ENCODE data around the gene A4GALT.
"Not testable (repeated sequence)": the region's sequence is repeated elsewhere in the genome, so short reads cannot be mapped to it uniquely, and the experiment has no call there.

Gene A4GALT

GRCh38 chr22:42720263-42721044, at the start of gene A4GALT:
TSS of gene A4GALT (minus strand) at chr22:42720870. CDS start at chr22:42693951, 26,919 bp downstream.
- DNase-seq: no peak

GRCh38 chr22:42770448-42770726, 49.7 kb upstream of the A4GALT start:
- no peak for DNase-seq

GRCh38 chr22:42769574-42770447, 49.1 kb upstream of the A4GALT start:
- DNase-seq: no peak

GRCh38 chr22:42769238-42769573, 48.5 kb upstream of the A4GALT start:
- DNase-seq: no peak

GRCh38 chr22:42768385-42769035, 47.8 kb upstream of the A4GALT start:
- peak; percentile 57 for DNase-seq

GRCh38 chr22:42766860-42767259, 46.2 kb upstream of the A4GALT start:
- DNase-seq: no peak

GRCh38 chr22:42764895-42765363, 44.3 kb upstream of the A4GALT start:
- DNase-seq: no peak

GRCh38 chr22:42763965-42764480, 43.4 kb upstream of the A4GALT start:
- DNase-seq: no peak

GRCh38 chr22:42760806-42761565, 40.3 kb upstream of the A4GALT start:
- no peak for DNase-seq

- no peak for DNase-seq
These were observed 38.4 kb upstream of the A4GALT start for GRCh38 chr22:42758931-42759629.

- DNase-seq: not testable (repeated sequence)
These were observed 34.9 kb upstream of the A4GALT start for GRCh38 chr22:42755553-42755952.

GRCh38 chr22:42755121-42755520, 34.5 kb upstream of the A4GALT start:
- not testable (repeated sequence) for DNase-seq

GRCh38 chr22:42754658-42755057, 34.0 kb upstream of the A4GALT start:
- DNase-seq: no peak

- no peak for DNase-seq
These were observed 32.2 kb upstream of the A4GALT start for GRCh38 chr22:42752912-42753311.

GRCh38 chr22:42752230-42752746, 31.6 kb upstream of the A4GALT start:
- DNase-seq: no peak

GRCh38 chr22:42750421-42750820, 29.8 kb upstream of the A4GALT start:
- not testable (repeated sequence) for DNase-seq

- no peak for DNase-seq
These were observed 27.2 kb upstream of the A4GALT start for GRCh38 chr22:42747701-42748513.

- no peak for DNase-seq
These were observed 24.4 kb upstream of the A4GALT start for GRCh38 chr22:42745118-42745517.

- DNase-seq: no peak
These were observed 22.9 kb upstream of the A4GALT start for GRCh38 chr22:42743501-42743991.

GRCh38 chr22:42742940-42743339, 22.3 kb upstream of the A4GALT start:
- no peak for DNase-seq

GRCh38 chr22:42740320-42740719, 19.6 kb upstream of the A4GALT start:
- not testable (repeated sequence) for DNase-seq

Data from SHP77 treated with DMSO at 0.1 percent for 48 hours (cell line).